CD4-positive, alpha-beta T cell (primary cell): ENCODE measurements around the gene ANO8. TPM values are rescaled to one million over a fixed set of nuclear protein-coding genes. Genes with fewer than 3 reads are reported as not detected.

ENCODE experiments used
- ATAC-seq: fragments of 200-7000 bp; cut with Tn5 transposase; one replicate; pipeline ENCODE4 v1.10.0; 2022; ENCODE audit warnings: mild to moderate bottlenecking; ENCODE audit not compliant: poor library complexity
- CTCF ChIA-PET: fragments of 350-600 bp; sonication (Branson Sonifier 250); formaldehyde crosslinking; loops from one replicate; lab custom pipeline; 2021; ENCODE audit warnings: antibody characterized with exemption, inconsistent platforms; lab: Charles Lee
- POLR2A ChIA-PET: fragments of 350-600 bp; sonication (Branson Sonifier 250); formaldehyde crosslinking; loops from one replicate; lab custom pipeline; 2021; ENCODE audit warnings: antibody characterized with exemption, inconsistent platforms; lab: Charles Lee
- DNase-seq, 14 experiments: peaks; one replicate each; pipeline ENCODE4 v3.0.0-alpha.2; 2013 to 2020; ENCODE audit warnings: mixed read lengths in 2 of 14
- H3K27ac ChIP-seq, 2 donors: one replicate each; pipeline versions ENCODE4 v1.5.1 to v1.7.0; 2013; ENCODE audit warnings: low read length in 2 of 2, low read depth in 1 of 2, mild to moderate bottlenecking in 1 of 2
- H3K27me3 ChIP-seq, 2 experiments: 1 replicate in 1 of 2; 2 replicates in 1 of 2; pipeline versions ENCODE4 v1.6.1 to v1.7.0; 2013; ENCODE audit warnings: low read length in 2 of 2, control low read depth in 1 of 2, mild to moderate bottlenecking in 1 of 2, moderate library complexity in 1 of 2; ENCODE audit not compliant: insufficient read depth in 2 of 2, control insufficient read depth in 1 of 2
- H3K36me3 ChIP-seq: one replicate; pipeline ENCODE4 v1.6.1; 2013; ENCODE audit warnings: low read length, control low read depth; ENCODE audit not compliant: insufficient read depth
- H3K4me1 ChIP-seq: one replicate; pipeline ENCODE4 v1.6.1; 2013; ENCODE audit warnings: low read length, control low read depth; ENCODE audit not compliant: insufficient read depth
- H3K4me3 ChIP-seq: one replicate; pipeline ENCODE4 v1.5.1; 2013; ENCODE audit warnings: mild to moderate bottlenecking, low read length, moderate library complexity
- H3K9me3 ChIP-seq, 2 experiments: 1 replicate in 1 of 2; 2 replicates in 1 of 2; pipeline versions ENCODE4 v1.6.1 to v1.7.0; 2013; ENCODE audit warnings: low read length in 2 of 2, mild to moderate bottlenecking in 2 of 2, control low read depth in 1 of 2, moderate library complexity in 1 of 2; ENCODE audit not compliant: control insufficient read depth in 1 of 2, insufficient read depth in 1 of 2
- H3K27ac Mint-ChIP-seq: one replicate; pipeline ENCODE4 v1.8.0; 2020; ENCODE audit warnings: mixed read lengths
- H3K27me3 Mint-ChIP-seq: one replicate; pipeline ENCODE4 v1.8.0; 2021; ENCODE audit warnings: mixed read lengths
- H3K36me3 Mint-ChIP-seq: one replicate; pipeline ENCODE4 v1.8.0; 2021; ENCODE audit warnings: low read depth, mixed read lengths
- H3K4me1 Mint-ChIP-seq: one replicate; pipeline ENCODE4 v1.8.0; 2021; ENCODE audit warnings: low read depth, mixed read lengths
- H3K4me3 Mint-ChIP-seq: one replicate; pipeline ENCODE4 v1.8.0; 2020; ENCODE audit warnings: mild to moderate bottlenecking, mixed read lengths
- H3K9me3 Mint-ChIP-seq: one replicate; pipeline ENCODE4 v1.8.0; 2020; ENCODE audit warnings: mixed read lengths
- CTCF ChIP-seq: fragments of 200-600 bp; IDR thresholded peaks from one replicate; pipeline ENCODE4 v1.8.0; 2022; ENCODE audit warnings: antibody characterized with exemption, mild to moderate bottlenecking
- intact Hi-C, 2 experiments: fragments of 100-400 bp; cut with DNase I in 1 of 2; cut with micrococcal nuclease in 1 of 2; formaldehyde crosslinking; loops; one replicate each; pipeline versions ENCODE4 v1.15.1 to v1.9.0; 2023 to 2025; cut with DNase I, micrococcal nuclease
- total RNA-seq, 174 experiments: library from RNA in 2 of 174; stranded (reverse) in 2 of 174; gene quantifications; one replicate each; pipeline ENCODE4 v1.2.3 and lab custom pipeline; 2021 to 2026

The ANO8 gene
- total RNA-seq, 2 experiments from 2014 or later, result 15.3 TPM

- Histone ChIP-seq H3K4me3 (no peak overlapping the region), H3K27ac (no peak overlapping the region), H3K4me1 (peaks cover 7% of the 10 kb centered on the region), H3K27me3 (no peaks in the 10 kb centered on the region), H3K36me3 (peaks cover 31% of the 10 kb centered on the region), H3K9me3 (peaks cover 0 to 7% of the 10 kb centered on the region in 2 experiments)
- Mint-ChIP-seq H3K4me1 (peaks cover 6% of the 10 kb centered on the region), H3K27me3 (no peaks in the 10 kb centered on the region), H3K9me3 (no peaks in the 10 kb centered on the region), H3K4me3 (peak overlapping the region; percentile 46), H3K36me3 (peaks cover 26% of the 10 kb centered on the region), H3K27ac (peak overlapping the region; percentile 33)
- CTCF ChIA-PET, result no interaction called here
- DNase-seq (no peak), ATAC-seq (no peak)
- TF ChIP-seq CTCF, result no peak
- intact Hi-C loops, result no loop called here
- POLR2A ChIA-PET, result interaction anchor here (2.1 kb wide), 1 partner anchor 10 kb away, joined by 7 read pairs; no protein-coding TSS in a partner anchor
Observed at GRCh38 chr19:17322854-17323253, 11.8 kb downstream of the ANO8 start.

- ChIA-PET CTCF (interaction anchor here (0.8 kb wide), 1 partner anchor 21 kb away, joined by 3 read pairs; no protein-coding TSS in a partner anchor), POLR2A (interaction anchor here (2.1 kb wide), 1 partner anchor 11 kb away, joined by 7 read pairs; no protein-coding TSS in a partner anchor)
Observed at GRCh38 chr19:17321655-17322489, 12.8 kb downstream of the ANO8 start.

GRCh38 chr19:17320435-17320834 is 14.2 kb downstream of the ANO8 start:
- peaks cover 38% of the 10 kb centered on the region for H3K36me3 ChIP-seq
- Mint-ChIP-seq H3K36me3 (peaks cover 49% of the 10 kb centered on the region), H3K9me3 (no peaks in the 10 kb centered on the region), H3K27me3 (no peaks in the 10 kb centered on the region), H3K27ac (no peak overlapping the region), H3K4me1 (peaks cover 6% of the 10 kb centered on the region), H3K4me3 (no peak overlapping the region)
- no peak for ATAC-seq
- peaks cover 0 to 7% of the 10 kb centered on the region in 2 experiments for H3K9me3 ChIP-seq
- intact Hi-C loops, result no loop called here
- H3K27me3 ChIP-seq, result no peaks in the 10 kb centered on the region
- TF ChIP-seq CTCF, result no peak
- CTCF ChIA-PET, result no interaction called here
- H3K4me3 ChIP-seq, result no peak overlapping the region
- POLR2A ChIA-PET, result no interaction called here
- DNase-seq, result no peak
- peaks cover 14% of the 10 kb centered on the region for H3K4me1 ChIP-seq
- no peak overlapping the region for H3K27ac ChIP-seq

More at GRCh38 chr19:17321655-17322489, 12.8 kb downstream of the ANO8 start:
- H3K36me3 ChIP-seq, result peaks cover 31% of the 10 kb centered on the region
- H3K27ac Mint-ChIP-seq, result peak overlapping the region; percentile 33
- H3K27ac ChIP-seq, result no peak overlapping the region
- no peaks in the 10 kb centered on the region for H3K9me3 Mint-ChIP-seq
- H3K4me3 Mint-ChIP-seq, result peak overlapping the region; percentile 20
- DNase-seq (no peak), ATAC-seq (no peak)
- H3K4me3 ChIP-seq, result no peak overlapping the region
- H3K9me3 ChIP-seq, result peaks cover 0 to 7% of the 10 kb centered on the region in 2 experiments
- H3K27me3 Mint-ChIP-seq, result no peaks in the 10 kb centered on the region
- H3K4me1 ChIP-seq, result peaks cover 13% of the 10 kb centered on the region
- H3K4me1 Mint-ChIP-seq, result peaks cover 6% of the 10 kb centered on the region
- H3K27me3 ChIP-seq, result no peaks in the 10 kb centered on the region
- intact Hi-C loops, result no loop called here
- peaks cover 36% of the 10 kb centered on the region for H3K36me3 Mint-ChIP-seq
- no peak for TF ChIP-seq CTCF
